IPS-NIHi7 (cell line): ENCODE measurements around the gene PET100.

Experiments
- DNase-seq: peaks from one replicate; pipeline ENCODE4 v3.0.0; 2012; ENCODE audit warnings: mixed read lengths; ENCODE audit errors: extremely low spot score

Gene PET100

GRCh38 chr19:7612282-7613274 lies 17.0 kb upstream of the PET100 start:
- DNase-seq = no peak

DNA sequence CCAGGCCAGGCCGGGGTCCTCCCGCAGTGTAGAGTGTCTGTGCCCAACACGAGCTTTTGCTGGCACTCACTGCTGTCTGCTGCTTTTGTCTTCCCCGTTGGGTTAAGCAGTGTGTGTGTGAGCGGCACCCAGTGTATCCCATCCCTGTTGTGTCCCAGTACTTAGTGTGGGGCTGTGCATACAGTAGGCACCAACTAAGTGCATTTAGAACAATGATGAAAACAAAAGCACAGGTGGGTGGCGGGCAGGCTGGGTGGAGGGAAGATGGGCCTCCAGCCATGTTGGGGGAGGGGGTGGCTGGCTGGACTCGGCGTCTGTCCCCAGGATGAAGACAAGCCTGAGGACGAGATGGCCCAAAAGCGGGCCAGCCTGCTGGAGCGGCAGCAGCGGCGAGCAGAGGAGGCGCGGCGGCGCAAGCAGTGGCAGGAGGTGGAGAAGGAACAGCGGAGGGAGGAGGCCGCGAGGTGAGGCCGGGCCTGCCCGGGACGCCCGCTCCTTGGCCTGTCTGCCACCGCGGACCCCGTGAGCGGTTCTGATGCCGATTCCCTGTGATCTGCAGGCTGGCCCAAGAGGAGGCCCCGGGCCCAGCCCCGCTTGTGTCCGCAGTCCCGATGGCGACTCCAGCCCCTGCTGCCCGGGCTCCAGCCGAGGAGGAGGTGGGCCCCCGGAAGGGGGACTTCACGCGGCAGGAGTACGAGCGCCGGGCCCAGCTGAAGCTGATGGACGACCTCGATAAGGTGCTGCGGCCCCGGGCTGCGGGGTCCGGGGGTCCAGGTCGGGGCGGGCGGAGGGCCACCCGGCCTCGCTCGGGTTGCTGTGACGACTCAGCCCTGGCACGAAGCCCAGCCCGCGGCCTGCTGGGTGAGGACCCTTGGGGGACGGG lies 14.5 kb upstream of the PET100 start:
- no peak for DNase-seq

GRCh38 chr19:7617172-7617571 lies 12.4 kb upstream of the PET100 start:
- DNase-seq = no peak

- no peak for DNase-seq
These were observed 11.9 kb upstream of the PET100 start for GRCh38 chr19:7617735-7618134.

- no peak for DNase-seq
These were observed 11.2 kb upstream of the PET100 start for GRCh38 chr19:7618348-7618747.

GRCh38 chr19:7618771-7619510 lies 10.7 kb upstream of the PET100 start:
- no peak for DNase-seq

- no peak for DNase-seq
These were observed 9.7 kb upstream of the PET100 start for GRCh38 chr19:7619671-7620441.

DNA sequence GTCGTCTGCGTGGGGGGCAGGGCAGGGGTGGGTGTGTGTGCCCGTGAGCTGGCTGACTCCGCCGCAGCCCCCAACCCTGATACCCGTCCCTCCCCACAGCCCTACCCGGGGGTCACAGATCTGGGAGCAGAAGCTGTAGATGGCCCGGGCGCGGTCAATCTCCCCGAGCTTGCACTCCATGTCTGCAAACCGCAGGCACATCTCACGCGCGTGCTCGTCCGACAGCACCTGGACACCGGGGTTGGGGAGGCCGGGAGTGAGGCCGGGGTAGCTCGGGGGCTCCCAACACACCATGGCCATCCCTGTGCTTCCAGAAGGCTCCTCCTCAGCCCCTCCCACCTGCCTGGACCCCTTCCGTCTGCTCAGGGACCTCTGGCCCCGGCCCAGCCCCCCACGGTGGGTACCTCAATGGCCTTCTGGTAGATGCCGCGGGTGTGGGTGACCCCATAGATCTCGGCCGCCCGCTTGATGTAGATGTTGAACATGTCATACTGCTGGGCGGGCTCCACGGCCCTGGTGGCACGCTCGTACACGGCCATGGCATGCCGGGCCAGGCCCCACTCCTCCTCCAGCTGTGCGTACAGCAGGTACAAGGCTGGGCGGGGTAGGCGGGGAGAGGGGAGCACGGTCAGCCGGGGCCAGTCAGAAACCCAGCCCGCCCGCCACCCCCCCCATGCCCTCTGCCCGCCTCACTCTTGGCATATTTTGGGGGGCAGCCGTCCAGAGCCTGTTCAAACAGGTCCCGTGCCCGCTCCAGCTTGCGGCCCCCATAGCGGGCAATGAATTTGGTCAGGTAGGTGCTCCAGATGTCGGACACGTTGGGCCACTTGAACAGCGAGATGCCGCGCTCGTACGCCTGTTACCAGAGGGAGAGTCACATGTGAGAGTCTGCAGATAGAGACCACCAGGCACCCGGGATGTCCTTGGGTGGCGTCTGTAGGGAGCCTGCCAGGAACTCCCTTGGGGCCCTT lies 8.9 kb upstream of the PET100 start:
- no peak for DNase-seq

- DNase-seq = peak; percentile 84
These were observed 6.5 kb upstream of the PET100 start for GRCh38 chr19:7622933-7623685.

GRCh38 chr19:7623725-7624603 lies 5.6 kb upstream of the PET100 start:
- no peak for DNase-seq

- DNase-seq = no peak
These were observed 4.8 kb upstream of the PET100 start for GRCh38 chr19:7624810-7625209.

DNA sequence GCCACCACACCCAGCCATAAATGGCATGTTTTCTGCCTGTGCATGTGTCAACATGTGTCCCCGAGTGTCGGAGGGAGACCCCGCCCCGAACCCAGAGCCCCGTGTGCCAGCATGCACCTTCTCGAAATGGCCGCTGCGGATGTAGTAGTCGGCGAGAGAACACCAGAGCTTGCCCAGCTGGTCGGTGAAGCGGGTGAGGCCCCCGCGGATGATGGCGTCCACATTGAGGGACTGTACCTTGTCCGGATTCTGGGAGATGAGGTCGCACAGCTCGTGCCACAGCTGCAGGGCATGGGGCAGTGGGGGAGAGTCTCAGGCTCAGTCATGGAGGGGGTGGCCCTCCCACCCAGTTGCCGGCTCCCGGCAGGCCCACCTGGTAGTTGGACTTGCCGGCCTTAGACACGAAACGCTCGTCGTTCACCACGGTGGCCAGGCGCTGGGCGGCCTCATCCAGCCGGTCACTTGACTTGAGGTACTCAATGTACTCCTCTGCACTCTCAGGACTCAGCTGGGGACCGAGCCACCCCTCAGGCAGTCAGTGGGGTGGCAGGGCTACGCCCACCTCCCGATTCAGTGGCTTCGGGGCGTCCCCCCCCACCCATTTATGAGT lies 3.7 kb upstream of the PET100 start:
- no peak for DNase-seq

- DNase-seq = no peak
These were observed 2.4 kb upstream of the PET100 start for GRCh38 chr19:7627166-7627565.

DNA sequence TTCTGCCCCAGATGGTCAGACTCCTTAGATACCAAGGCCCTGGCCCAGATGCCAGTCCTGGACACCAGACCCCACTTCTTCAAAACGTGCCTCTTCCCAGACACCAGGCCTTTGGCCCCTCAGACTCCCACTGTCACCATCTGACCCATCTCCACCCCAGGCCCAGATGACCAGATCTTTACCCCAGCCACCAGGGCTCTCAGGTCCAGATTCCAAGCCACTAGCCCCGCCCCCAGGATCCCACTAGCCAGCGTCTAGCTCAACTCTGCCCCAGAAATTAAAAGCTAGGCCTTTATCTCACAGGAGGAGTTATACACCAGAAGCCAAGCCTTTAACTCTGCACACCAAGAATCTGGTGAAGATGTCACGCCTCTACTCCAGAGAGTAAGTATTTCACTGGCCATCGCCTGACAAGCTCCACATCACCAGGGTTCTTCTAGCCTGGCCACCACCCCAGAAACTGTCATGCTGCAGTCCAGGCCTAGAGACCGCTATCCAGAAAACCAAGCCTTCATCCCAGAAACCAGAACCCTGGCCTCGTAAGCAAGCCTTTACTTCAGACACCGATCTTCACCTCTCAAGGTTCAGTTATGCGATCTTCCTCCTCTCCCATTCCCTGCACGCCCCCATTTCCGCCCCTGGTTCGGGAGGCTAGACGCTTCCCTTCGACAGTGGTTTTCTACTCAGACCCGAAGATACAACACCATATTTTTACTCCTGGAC lies 843 bp upstream of the PET100 start:
- no peak for DNase-seq

DNA sequence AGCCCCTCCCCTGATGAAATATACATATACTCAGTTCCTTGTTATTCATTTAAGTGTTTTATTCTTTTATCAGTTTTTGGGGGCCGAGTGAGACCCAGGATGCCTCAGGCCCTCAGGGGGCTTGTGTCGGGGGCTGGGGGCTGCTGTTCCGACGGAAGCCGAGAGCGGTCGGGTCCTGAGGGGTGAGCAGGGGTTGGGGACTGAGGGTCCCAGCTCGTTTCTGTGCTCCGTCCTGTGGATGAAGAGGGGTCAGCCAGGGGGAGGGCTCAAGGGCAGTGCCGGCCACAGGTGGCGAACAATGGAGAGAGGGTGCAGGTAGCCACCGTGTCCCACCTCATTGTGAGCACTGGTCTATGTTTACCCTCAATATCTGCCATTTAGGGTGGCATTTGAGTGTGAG lies 2.0 kb downstream of the PET100 start:
- no peak for DNase-seq

DNA sequence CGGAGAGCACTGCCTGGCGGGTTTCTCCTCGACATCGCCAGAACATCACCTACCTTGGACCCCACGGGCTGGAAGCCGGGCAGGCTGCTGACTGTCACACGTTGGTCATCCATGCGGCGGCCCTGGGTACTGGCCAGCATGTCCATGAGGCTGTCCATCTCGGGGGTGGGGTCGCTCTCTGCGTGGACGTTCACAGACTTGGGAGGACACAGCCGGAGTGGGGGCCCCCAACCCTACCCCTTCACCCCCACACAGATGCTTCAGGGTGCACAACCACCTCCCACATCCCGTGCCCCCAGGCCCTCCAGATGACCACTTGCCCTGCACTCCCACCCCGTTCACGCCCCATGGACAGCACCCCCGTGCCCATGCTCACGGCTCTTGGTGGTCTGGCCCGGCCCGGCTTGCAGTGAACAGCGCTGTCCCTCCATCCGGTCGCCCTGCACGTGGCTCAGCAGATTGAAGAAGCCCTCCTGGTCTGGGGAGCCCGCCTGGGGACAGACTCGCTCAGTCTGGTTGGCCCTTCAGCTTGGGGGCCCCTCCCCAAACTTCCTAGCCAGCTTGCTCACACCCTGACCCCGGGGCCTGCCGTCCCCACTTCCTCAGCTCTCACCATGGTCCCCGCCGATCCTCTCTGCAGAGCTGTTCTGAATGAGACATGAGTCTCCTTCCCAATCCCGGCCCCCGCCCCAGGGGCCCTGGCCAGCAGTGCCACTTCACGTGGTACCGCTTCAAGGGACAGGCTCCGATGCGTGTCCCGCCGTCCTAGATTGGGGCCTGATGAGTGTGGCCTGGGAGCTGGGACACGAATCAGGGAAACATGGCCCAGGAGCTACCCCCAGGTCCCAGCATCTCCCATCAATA lies 3.0 kb downstream of the PET100 start:
- DNase-seq = no peak
